ENCODE results near the gene NEURL3. TPM values are rescaled to one million over a fixed set of nuclear protein-coding genes. Genes with fewer than 3 reads are reported as not detected.

NEURL3 gene
- total and polyA plus RNA-seq, 9 of the 15 experiments (the other 6 are each of a cell fraction or from before 2014, with no cell fraction given) = not detected

DNA sequence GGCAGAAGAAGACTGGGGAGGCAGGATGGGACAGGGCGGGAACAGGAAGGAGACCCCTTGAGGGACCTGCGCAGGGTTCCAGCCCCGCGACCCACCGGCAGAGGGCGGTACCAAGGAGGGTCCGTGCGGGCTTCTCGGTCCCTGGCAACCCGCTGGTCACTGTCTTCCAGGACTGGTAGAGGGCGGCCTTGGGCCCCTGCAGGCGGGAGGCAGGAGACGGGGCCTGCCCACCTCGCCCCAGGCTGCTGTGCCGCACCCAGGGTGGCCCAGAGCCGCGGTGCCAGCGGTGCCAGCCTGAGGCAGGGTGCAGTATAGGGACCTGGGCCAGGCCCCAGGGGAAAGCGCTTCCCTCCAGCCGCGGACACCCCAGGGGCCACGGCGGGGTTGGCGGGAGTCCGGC lies 34.5 kb downstream of the NEURL3 start (continued):
- TF ChIP-seq USF1 (CRISPR knock-in tag; IDR thresholded peaks at IDR 0.05) (no peak), ZNF280A (IDR thresholded peaks at IDR 0.05; ENCODE audit: low read depth, partially characterized antibody) (no peak), CTBP1 (IDR thresholded peaks at IDR 0.05; ENCODE audit: borderline replicate concordance) (no peak), RB1 (IDR thresholded peaks at IDR 0.05; ENCODE audit: low read depth) (no peak), HCFC1 (IDR thresholded peaks at IDR 0.05; ENCODE audit: low read depth, low read length) (no peak), RBM14 (IDR thresholded peaks at IDR 0.05; ENCODE audit: borderline replicate concordance, insufficient read depth, low read depth, low read length) (no peak), JUN (IDR thresholded peaks at IDR 0.05; ENCODE audit: borderline replicate concordance, low read depth, low read length) (no peak), JUN (CRISPR knock-in tag; IDR thresholded peaks at IDR 0.05; ENCODE audit: borderline replicate concordance) (no peak), CSDE1 (IDR thresholded peaks at IDR 0.05) (no peak)
- TF ChIP-seq, protein P1, sequence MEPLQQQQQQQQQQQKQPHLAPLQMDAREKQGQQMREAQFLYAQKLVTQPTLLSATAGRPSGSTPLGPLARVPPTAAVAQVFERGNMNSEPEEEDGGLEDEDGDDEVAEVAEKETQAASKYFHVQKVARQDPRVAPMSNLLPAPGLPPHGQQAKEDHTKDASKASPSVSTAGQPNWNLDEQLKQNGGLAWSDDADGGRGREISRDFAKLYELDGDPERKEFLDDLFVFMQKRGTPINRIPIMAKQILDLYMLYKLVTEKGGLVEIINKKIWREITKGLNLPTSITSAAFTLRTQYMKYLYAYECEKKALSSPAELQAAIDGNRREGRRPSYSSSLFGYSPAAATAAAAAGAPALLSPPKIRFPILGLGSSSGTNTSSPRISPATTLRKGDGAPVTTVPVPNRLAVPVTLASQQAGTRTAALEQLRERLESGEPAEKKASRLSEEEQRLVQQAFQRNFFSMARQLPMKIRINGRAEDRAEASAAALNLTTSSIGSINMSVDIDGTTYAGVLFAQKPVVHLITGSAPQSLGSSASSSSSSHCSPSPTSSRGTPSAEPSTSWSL (CRISPR knock-in tag; IDR thresholded peaks at IDR 0.05; ENCODE audit: borderline replicate concordance) = no peak

All from K562 (cell line).